Measurements from ENCODE around the gene ZC3H4. TPM values are rescaled to one million over a fixed set of nuclear protein-coding genes. Genes with fewer than 3 reads are reported as not detected.

Gene ZC3H4
- total RNA-seq, 2 experiments from 2014 or later, result 87.8 to 88.4 TPM

DNA sequence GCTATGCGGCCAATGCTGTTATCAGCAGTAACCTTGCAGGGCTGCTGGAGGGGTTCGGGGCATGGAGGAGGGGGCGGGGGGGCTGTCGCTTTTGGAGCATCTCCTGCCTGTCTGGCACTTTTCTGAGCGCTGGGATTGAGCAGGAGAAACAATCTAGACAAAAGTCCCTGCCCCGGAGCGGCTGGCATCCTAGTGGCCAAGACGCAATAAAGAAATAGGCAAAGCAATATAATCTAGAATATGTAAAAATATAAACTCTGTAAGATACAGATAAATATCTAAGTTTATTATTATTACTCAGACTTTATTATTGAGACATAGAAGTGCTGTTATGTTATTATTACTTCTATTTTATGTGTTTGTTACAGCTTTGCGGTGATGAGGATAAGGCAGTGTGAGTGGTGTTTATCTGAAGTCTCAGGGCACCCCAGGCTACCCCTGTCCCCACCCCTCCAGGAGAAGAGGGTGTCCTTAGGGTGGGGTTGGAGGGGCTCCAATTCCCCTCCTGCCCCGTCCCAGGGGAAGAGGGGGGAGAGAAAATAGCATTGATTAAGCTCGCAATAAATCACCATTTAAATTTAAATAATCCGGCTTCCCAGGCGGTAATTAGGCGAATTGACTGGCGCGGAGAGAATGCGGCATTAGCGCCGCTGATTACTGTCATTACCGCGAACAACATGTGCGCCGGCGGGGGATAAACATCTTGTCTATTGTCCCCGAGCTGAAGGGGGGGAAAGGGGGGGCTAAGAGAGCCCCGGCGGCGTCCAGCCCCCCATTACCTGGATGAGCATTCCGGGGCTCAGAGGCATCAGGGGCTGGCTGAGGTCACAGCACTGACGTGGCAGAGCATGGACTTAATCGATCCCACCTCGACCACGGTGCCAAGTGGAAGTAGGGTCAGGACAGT lies 90.8 kb downstream of the ZC3H4 start:
- ChIA-PET POLR2A (interaction anchor here (0.6 kb wide), 1 partner anchor 106 kb away, joined by 5 read pairs; no protein-coding TSS in a partner anchor), CTCF (interaction anchor here (1.1 to 4.2 kb wide), 3 partner anchors 10 to 57 kb away, joined by 3 to 24 read pairs (median 3); no protein-coding TSS in a partner anchor)

DNA sequence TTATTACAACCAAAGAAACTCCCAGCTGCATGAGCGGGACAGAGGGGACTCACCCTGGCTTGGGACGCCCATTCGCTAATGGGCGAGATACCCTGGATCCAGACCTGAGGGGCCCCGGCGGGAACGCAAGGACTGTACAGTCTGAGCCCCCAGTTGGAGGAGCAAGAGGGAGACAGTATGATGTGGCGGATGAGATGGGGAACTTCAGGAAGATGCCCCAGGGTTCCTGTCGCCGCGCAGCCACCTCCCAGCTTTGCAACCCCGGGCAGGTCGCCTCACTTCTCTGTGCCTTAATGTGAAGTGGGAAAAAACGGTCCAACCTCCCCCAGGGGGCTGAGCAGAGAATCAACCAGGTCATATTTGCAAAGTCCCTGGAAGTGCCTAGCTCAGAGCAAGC lies 91.4 kb downstream of the ZC3H4 start:
- ChIA-PET POLR2A (interaction anchor here (0.6 kb wide), 1 partner anchor 106 kb away, joined by 5 read pairs; no protein-coding TSS in a partner anchor), CTCF (interaction anchor here (1.7 to 4.2 kb wide), 2 partner anchors 9 to 57 kb away, joined by 3 to 24 read pairs; no protein-coding TSS in a partner anchor)

GRCh38 chr19:47021536-47022139 lies 91.9 kb downstream of the ZC3H4 start:
- ChIA-PET POLR2A (interaction anchor here (0.6 kb wide), 1 partner anchor 107 kb away, joined by 5 read pairs; no protein-coding TSS in a partner anchor), CTCF (interaction anchor here (0.7 to 4.2 kb wide), 3 partner anchors 9 to 123 kb away, joined by 3 to 24 read pairs (median 3); no protein-coding TSS in a partner anchor)

DNA sequence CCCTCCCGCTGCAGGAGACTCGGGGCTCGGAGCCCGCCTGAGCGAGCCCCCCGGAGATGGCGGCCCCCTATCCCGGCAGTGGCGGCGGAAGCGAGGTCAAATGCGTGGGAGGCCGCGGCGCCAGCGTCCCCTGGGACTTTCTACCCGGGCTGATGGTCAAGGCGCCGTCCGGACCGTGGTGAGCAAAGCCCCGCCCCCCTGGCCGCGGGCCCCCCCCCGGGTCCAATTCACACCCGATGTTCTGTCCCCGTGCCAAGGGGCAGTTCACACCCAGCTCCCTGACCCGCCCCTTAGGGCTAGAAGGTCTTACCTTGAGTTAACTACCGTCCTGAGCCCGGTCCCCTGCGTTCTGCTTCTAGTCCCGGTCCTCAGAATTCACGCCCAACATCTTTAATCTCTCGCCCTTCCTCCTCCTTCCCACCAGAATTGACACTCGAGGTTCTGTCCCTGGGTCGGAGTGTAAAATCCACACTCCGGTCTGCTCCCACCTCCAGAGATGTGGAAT lies 92.5 kb downstream of the ZC3H4 start:
- CTCF ChIA-PET, result interaction anchor here (0.7 to 4.2 kb wide), 3 partner anchors 8 to 124 kb away, joined by 3 to 24 read pairs (median 3); no protein-coding TSS in a partner anchor
- POLR2A ChIA-PET, result no interaction called here

DNA sequence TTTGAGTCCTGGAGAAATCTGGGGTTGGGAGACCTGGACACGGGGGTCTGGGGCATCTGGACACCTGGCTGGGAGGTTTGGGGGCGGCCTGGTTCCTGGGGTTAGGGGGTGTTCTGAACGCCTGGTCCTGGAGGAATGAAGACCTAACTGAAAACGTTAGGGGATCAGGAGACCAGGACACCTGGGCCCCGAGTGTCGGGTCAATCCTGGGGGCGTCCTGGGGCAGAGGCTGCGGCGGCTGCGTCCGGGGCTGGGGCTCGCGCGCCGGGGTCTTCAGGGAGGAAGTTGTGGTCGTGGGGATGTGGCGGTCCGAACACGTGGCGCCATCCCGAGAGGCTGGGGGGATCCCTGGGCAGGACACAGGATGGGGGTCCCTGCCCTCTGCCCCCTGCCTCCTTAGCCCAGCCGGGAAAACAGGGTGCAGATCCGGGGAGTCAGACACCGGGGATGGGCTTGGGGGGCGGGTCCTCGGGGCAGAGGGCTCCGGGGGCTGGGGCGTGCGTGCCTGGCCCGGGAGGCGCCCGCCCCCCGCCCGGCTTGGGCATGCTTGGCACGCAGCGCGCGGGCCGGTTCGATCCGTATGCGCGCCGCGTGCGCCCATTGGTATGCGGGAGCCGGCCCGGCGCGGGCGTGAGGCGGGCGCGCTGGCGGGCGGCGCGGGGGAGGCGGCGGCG lies 93.3 kb downstream of the ZC3H4 start:
- POLR2A ChIA-PET, result no interaction called here

GRCh38 chr19:47019431-47020041 lies 94.0 kb downstream of the ZC3H4 start, which contains the start of gene NPAS1:
TSS of gene NPAS1 (plus strand) at chr19:47019837. CDS start at chr19:47021048, 1,211 bp downstream.
- CTCF ChIA-PET, result interaction anchor here (0.6 to 1.1 kb wide), 2 partner anchors 17 to 101 kb away, joined by 3 read pairs; no protein-coding TSS in a partner anchor
- POLR2A ChIA-PET, result interaction anchor here (0.6 kb wide), 1 partner anchor 112 kb away, joined by 5 read pairs; no protein-coding TSS in a partner anchor

More for the DNA sequence above, 93.3 kb downstream of the ZC3H4 start:
- CTCF ChIA-PET, result interaction anchor here (0.6 to 4.2 kb wide), 2 partner anchors 7 to 101 kb away, joined by 3 to 24 read pairs; no protein-coding TSS in a partner anchor

DNA sequence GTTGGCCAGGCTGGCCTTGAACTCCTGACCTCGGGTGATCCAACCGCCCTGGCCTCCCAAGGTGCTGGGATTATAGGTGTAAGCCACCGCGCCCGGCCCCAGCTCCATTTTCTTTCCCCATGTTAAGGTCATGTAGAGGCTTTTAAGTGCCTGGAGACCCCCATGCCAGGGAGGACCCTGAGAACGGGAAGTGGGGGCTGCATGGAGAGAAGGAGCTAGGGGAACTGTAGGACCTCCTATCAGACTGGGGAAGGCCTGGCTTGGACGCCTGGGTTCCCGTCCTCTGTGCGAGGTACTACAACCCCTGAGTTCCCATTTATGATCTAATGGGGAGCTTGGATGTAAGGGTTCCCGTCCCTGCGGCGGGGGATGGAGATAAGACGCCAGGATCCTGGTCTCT lies 94.7 kb downstream of the ZC3H4 start:
- POLR2A ChIA-PET, result interaction anchor here (0.6 kb wide), 1 partner anchor 112 kb away, joined by 5 read pairs; no protein-coding TSS in a partner anchor
- CTCF ChIA-PET, result interaction anchor here (0.6 to 1.1 kb wide), 3 partner anchors 12 to 174 kb away, joined by 3 to 4 read pairs (median 4); no protein-coding TSS in a partner anchor

Other genes starting within 250 kb of the ZC3H4 start
- gene NPAS1, start 93.9 kb downstream of the ZC3H4 start, total RNA-seq, result under 1 TPM; 0.59 to 0.65 TPM
- gene TMEM160, start 65.2 kb downstream of the ZC3H4 start, total RNA-seq, result 10 to 100 TPM; 55.9 to 62.2 TPM
- 100 to 1,000 TPM; 152 to 158 TPM for gene SAE1, start 17.1 kb upstream of the ZC3H4 start, total RNA-seq
- 10 to 100 TPM; 14.6 to 15.5 TPM for gene BBC3, start 117.4 kb upstream of the ZC3H4 start, total RNA-seq
- 10 to 100 TPM; 21.3 to 22.3 TPM for gene CCDC9, start 142.7 kb upstream of the ZC3H4 start, total RNA-seq
- gene INAFM1, start 161.1 kb upstream of the ZC3H4 start, total RNA-seq, result 1 to 10 TPM; 7.6 to 8.2 TPM
- gene C5AR1, start 196.1 kb upstream of the ZC3H4 start, total RNA-seq, result under 1 TPM; 0.86 to 0.99 TPM
- gene C5AR2, start 218.4 kb upstream of the ZC3H4 start, total RNA-seq, result not detected
- 10 to 100 TPM; 22.3 to 23.3 TPM for gene DHX34, start 235.5 kb upstream of the ZC3H4 start, total RNA-seq

Data from activated CD8-positive, alpha-beta memory T cell treated with anti-CD3 and anti-CD28 coated beads for 36 hours (primary cell).